ENCODE results near the gene PPP1R1C. TPM values are rescaled to one million over a fixed set of nuclear protein-coding genes. Genes with fewer than 3 reads are reported as not detected.

The PPP1R1C gene
- total RNA-seq, 1 donor from 2014 or later, result not detected

- DNase-seq (ENCODE audit: low spot score), result no peak
Measured at GRCh38 chr2:182103526-182103925, 117.9 kb downstream of the PPP1R1C start.

- DNase-seq (ENCODE audit: low spot score), result no peak
Measured at GRCh38 chr2:182110347-182110746, 124.7 kb downstream of the PPP1R1C start.

- no peak for DNase-seq (ENCODE audit: low spot score)
Measured at GRCh38 chr2:182113334-182113733, 127.7 kb downstream of the PPP1R1C start.

GRCh38 chr2:182115258-182115657 lies 129.6 kb downstream of the PPP1R1C start:
- no peak for DNase-seq (ENCODE audit: low spot score)

- DNase-seq (ENCODE audit: low spot score), result no peak
Measured at GRCh38 chr2:182116774-182117173, 131.1 kb downstream of the PPP1R1C start.

- DNase-seq (ENCODE audit: low spot score), result no peak
Measured at GRCh38 chr2:182117196-182117595, 131.5 kb downstream of the PPP1R1C start.

- DNase-seq (ENCODE audit: low spot score), result no peak
Measured at GRCh38 chr2:182128821-182129707, 143.4 kb downstream of the PPP1R1C start.

GRCh38 chr2:182132605-182133004 lies 147.0 kb downstream of the PPP1R1C start:
- no peak for DNase-seq (ENCODE audit: low spot score)

- DNase-seq (ENCODE audit: low spot score), result no peak
Measured at GRCh38 chr2:182133195-182133891, 147.7 kb downstream of the PPP1R1C start.

GRCh38 chr2:182134201-182134600 lies 148.5 kb downstream of the PPP1R1C start:
- DNase-seq (ENCODE audit: low spot score), result no peak

GRCh38 chr2:182142062-182142461 lies 156.4 kb downstream of the PPP1R1C start:
- DNase-seq (ENCODE audit: low spot score), result no peak

- DNase-seq (ENCODE audit: low spot score), result no peak
Measured at GRCh38 chr2:182144041-182144775, 158.6 kb downstream of the PPP1R1C start.

- DNase-seq (ENCODE audit: low spot score), result no peak
Measured at GRCh38 chr2:182144776-182145165, 159.1 kb downstream of the PPP1R1C start.

- DNase-seq (ENCODE audit: low spot score), result no peak
Measured at GRCh38 chr2:182148344-182148743, 162.7 kb downstream of the PPP1R1C start.

- no peak for DNase-seq (ENCODE audit: low spot score)
Measured at GRCh38 chr2:182163878-182164277, 178.2 kb downstream of the PPP1R1C start.

GRCh38 chr2:182164686-182165085 lies 179.0 kb downstream of the PPP1R1C start:
- no peak for DNase-seq (ENCODE audit: low spot score)

- DNase-seq (ENCODE audit: low spot score), result no peak
Measured at GRCh38 chr2:182165202-182165601, 179.5 kb downstream of the PPP1R1C start.

- no peak for DNase-seq (ENCODE audit: low spot score)
Measured at GRCh38 chr2:182166406-182166805, 180.8 kb downstream of the PPP1R1C start.

- DNase-seq (ENCODE audit: low spot score), result no peak
Measured at GRCh38 chr2:182166841-182167240, 181.2 kb downstream of the PPP1R1C start.

Data from mesenteric fat pad (tissue), 1 donor.